ENCODE results near the gene B3GNT4.
A peak's percentile ranks its signal among the peaks of the same experiment; 100 is the strongest.
"Not testable (repeated sequence)": the region's sequence is repeated elsewhere in the genome, so short reads cannot be mapped to it uniquely, and the experiment has no call there.

B3GNT4 gene

GRCh38 chr12:122203301-122204166, at the start of gene B3GNT4:
TSS of gene B3GNT4 (plus strand) at chr12:122203709. CDS start at chr12:122204619, 910 bp downstream.
- peak in 1 of 2 donors; percentile 47 for DNase-seq (ENCODE audit: low read depth in 2 of 2)

DNA sequence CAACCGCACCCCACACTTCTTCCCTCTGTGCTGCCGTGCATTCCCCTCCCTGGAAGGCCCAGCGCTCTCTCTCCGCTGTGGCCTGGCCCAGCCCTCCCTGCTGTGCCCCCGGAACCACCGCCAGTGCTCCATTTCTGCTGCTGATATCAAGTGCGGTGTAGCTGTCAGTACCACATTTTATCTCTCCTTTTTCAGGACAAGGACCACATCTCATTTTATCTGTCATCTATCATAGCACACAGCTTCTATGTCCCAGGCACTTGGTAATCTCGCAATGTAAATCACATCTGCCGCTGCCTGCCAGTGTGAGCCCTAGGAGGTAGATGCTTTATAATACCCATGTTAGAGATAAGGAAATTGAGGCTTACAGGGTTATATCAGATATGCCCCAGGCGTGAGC, 47.8 kb upstream of the B3GNT4 start:
- no peak for DNase-seq (ENCODE audit: low read depth in 2 of 2)

DNA sequence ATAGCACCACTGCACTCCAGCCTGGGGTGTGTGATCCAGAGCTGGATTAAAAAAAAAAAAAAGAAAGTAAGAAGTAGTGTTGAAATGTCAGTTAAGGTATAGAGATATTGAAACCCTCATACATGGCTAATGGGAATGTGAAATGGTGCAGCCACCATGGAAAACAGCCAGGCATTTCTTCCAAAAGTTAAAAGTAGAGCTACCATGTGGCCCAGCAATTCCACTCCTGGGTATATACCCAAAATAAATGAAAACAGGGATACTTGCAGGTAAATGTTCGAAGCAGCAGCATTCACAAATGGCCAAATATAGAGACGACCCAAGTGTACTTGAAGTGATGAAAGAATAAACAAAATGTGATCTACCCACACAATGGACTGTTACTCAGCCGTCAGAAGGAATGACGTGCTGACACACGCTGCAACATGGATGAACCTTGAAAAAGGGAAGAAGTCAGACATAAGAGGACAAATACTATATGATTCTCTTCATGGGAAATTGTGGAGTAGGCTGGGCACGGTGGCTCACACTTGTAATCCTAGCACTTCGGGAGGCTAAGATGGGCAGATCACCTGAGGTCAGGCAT, 44.7 kb upstream of the B3GNT4 start:
- DNase-seq (ENCODE audit: low read depth in 2 of 2), result no peak

DNA sequence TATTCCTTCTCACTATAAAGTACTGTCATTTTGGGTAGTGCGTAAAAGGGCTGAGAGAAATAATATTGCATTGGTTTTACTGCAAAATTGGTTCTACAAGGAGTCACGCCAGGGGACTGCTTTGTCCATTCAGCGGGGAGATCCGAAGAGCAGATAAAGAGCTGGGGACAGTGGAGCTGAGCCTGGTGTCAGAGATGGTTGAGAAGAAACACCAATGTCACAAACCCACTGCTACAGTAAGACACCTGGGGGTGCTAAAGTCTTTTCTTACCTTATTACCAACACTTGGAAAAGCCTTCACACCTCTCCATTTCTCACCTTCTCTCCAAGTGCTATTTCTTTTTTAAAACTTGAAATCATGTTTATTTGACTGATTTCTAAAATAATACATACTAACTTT, 43.6 kb upstream of the B3GNT4 start:
- DNase-seq (ENCODE audit: low read depth in 2 of 2), result no peak

- DNase-seq (ENCODE audit: low read depth in 2 of 2), result no peak
Observed at GRCh38 chr12:122160761-122161160, 42.7 kb upstream of the B3GNT4 start.

- DNase-seq (ENCODE audit: low read depth in 2 of 2), result no peak
Observed at GRCh38 chr12:122161682-122162081, 41.8 kb upstream of the B3GNT4 start.

GRCh38 chr12:122162976-122163375, 40.5 kb upstream of the B3GNT4 start:
- no peak for DNase-seq (ENCODE audit: low read depth in 2 of 2)

DNA sequence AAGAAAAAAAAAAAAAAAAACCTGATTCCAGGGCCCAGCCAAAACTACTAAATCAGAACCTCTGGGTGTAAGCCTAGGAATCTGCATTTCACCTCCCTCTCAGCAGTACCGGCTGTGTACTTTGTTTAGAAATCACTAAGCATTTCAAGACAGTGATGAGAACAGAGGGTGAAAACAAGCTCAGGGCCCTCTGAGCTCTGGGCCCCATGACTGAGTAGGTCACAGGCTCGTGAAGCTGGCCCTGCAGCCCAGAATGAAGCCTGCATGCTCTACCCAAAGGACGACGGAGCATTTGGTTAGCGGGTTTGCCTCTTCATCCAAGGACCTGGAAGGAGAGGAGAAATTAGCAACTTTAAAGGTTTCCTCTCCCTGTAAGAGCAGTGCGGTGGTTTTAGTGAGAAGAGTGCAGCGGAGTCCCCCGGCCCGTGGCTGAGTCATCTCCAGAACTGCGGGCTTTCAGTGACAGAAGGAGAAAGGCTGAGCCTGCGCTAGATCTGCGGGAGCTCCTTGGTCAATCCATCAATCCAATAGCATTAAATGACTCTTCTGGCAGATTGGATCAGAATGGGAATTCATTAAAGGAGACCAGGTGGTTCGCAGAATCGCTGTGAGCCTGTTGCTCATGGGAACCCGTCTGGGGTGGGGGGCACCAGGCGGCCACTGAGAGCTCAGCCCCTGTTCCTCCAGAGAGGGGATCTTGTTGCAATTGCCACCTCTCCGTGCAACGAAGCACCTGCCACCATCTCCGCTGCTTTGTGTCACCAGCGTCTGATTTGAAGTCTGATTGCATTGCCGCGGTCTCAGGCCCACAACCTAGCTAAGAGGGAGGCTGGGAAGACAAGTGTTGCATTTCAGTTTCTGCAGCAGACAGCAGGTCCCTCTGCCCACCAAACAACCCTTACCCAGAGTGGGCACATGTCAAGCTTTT, 36.8 kb upstream of the B3GNT4 start:
- no peak for DNase-seq (ENCODE audit: low read depth in 2 of 2)

- DNase-seq (ENCODE audit: low read depth in 2 of 2), result no peak
Observed at GRCh38 chr12:122167356-122167925, 36.1 kb upstream of the B3GNT4 start.

DNA sequence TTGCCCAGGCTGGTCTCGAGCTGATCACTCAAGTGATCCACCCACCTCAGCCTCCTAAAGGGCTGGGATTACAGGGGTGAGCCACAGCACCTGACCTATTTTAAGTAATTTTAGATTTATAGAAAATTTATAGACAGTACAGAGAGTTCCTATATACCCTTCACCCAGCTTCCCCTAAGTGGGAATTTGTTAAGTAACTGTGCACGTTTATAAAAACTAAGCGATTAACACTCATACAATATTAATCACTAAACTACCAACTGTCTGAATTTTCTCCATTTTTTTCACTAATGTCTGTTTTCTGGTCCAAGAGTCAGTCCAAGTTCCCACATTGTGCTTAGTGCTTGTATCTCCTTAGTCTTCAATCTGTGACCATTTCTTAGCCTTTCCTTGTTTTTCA, 35.0 kb upstream of the B3GNT4 start:
- DNase-seq (ENCODE audit: low read depth in 2 of 2), result no peak

DNA sequence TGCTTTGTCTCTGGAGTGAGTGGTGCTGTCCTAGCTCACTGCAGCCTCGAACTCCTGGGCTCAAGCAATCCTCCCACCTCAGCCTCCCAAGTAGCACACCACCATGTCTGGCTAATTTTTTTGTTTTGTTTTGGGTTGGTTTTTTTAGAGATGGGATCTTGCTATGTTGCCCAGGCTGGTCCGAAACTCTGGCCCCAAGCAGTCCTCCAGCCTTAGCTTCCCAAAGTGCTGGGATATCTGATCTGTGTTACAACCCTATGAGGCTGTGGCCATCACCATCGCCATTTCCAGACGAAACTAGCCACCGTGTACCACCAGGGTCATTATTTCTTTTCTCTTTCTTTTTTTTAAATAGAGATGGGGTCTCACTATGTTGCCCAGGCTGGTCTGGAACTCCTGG, 32.1 kb upstream of the B3GNT4 start:
- DNase-seq (ENCODE audit: low read depth in 2 of 2), result no peak

- DNase-seq (ENCODE audit: low read depth in 2 of 2), result no peak
Observed at GRCh38 chr12:122172262-122172939, 31.1 kb upstream of the B3GNT4 start.

- DNase-seq (ENCODE audit: low read depth in 2 of 2), result no peak
Observed at GRCh38 chr12:122174155-122174845, 29.2 kb upstream of the B3GNT4 start, which contains the start of gene IL31. TSS of gene IL31 (minus strand) at chr12:122174221. CDS start at chr12:122174172, 49 bp downstream.

DNA sequence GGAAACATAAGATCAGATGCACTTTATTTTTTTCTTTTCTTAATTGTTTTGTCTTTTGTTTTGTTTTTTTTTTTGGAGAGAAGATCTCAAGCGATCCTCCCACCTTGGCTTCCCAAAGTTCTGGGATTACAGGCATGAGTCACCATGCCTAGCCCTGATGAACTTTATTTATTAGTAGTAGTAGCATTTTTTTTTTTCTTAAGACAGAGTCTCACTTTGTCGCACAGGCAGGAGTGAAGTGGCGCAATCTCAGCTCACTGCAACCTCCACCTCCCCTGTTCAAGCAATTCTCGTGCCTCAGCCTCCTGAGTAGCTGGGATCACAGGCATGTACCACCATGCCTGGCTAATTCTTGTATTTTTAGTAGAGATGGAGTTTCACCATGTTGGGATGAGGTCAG, 27.0 kb upstream of the B3GNT4 start:
- DNase-seq (ENCODE audit: low read depth in 2 of 2), result not testable (repeated sequence)

- DNase-seq (ENCODE audit: low read depth in 2 of 2), result no peak
Observed at GRCh38 chr12:122182887-122183587, 20.5 kb upstream of the B3GNT4 start, which contains the start of gene LRRC43. TSS of gene LRRC43 (plus strand) at chr12:122183123. CDS start at chr12:122183145, 22 bp downstream.

DNA sequence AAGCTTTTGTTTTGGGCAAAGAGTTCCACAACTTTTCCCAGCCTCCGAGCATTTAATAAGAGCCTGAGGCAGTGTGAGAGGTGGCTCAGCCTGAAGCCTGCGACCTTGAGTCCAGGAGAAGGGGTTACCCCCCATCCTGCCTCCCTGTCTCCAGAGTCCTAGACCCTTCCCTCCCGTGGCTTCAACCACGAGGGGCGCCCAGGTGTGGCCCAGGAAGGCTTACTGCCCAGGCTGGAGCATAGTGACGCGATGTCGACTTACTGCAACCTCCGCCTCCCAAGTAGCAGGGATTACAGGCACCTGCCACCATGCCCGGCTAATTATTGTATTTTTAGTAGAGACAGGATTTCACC, 19.9 kb upstream of the B3GNT4 start:
- DNase-seq (ENCODE audit: low read depth in 2 of 2), result no peak

DNA sequence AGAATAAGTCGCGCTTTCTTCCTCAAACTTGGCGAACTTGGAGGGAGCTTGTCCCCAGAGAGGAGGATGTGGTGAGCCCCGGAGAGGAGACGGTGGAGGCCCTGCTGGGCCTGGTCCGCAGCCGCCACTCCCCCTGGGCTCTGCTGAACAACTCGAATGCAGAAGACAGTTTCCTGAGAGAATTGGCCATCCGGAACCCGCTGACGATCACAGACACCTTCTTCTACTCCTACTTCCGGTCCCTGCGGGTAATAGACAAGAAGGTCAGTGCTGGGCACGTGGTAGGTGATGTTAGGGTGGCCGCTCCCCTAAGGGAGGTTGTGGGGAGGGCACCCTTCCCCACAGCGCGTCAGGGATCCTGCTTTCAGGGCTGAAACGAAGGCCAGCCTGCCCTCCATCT, 19.0 kb upstream of the B3GNT4 start:
- DNase-seq (ENCODE audit: low read depth in 2 of 2), result no peak

- DNase-seq (ENCODE audit: low read depth in 2 of 2), result no peak
Observed at GRCh38 chr12:122185079-122185478, 18.4 kb upstream of the B3GNT4 start.

GRCh38 chr12:122185494-122186082, 17.9 kb upstream of the B3GNT4 start:
- DNase-seq (ENCODE audit: low read depth in 2 of 2), result no peak

GRCh38 chr12:122187466-122187865, 16.0 kb upstream of the B3GNT4 start:
- DNase-seq (ENCODE audit: low read depth in 2 of 2), result no peak

Data from stimulated activated CD8-positive, alpha-beta memory T cell treated with anti-CD3 and anti-CD28 coated beads, Interleukin-7, amount 100 ng/mL, for 1 hour (primary cell).